Erythroblast (primary cell): ENCODE results near the gene ZBTB38.

Source experiments
- GATA1 ChIP-seq: IDR thresholded peaks from 2 replicates; pipeline ENCODE4 v1.6.1; 2011; ENCODE audit warnings: low read depth, mild to moderate bottlenecking, control low read depth, low read length, moderate library complexity
- POLR2A ChIP-seq: IDR thresholded peaks from 2 replicates; pipeline ENCODE4 v1.6.1; 2011; ENCODE audit warnings: mild to moderate bottlenecking, low read length

- no peak for TF ChIP-seq GATA1
- TF ChIP-seq POLR2A: no peak
Observed at GRCh38 chr3:141412936-141413354, 44.6 kb downstream of the ZBTB38 start.
